Measurements from ENCODE around the gene PNMA8A. TPM values are rescaled to one million over a fixed set of nuclear protein-coding genes. Genes with fewer than 3 reads are reported as not detected.

Gene PNMA8A
- total and polyA plus RNA-seq, 2 donors (not counting 1 experiment from before 2014, with no cell fraction given), result not detected

GRCh38 chr19:46478356-46478986, 7.1 kb upstream of the PNMA8A start:
- 35% methylated on average over 3 of the region's 4 CpGs for WGBS (ENCODE audit: insufficient coverage)
- Histone ChIP-seq H3K27ac (ENCODE audit: low read length in 2 of 2) (no peak overlapping the region), H3K36me3 (replicated peaks in 1 of 2; ENCODE audit: control extremely low read depth in 1 of 2, control insufficient read depth in 1 of 2, extremely low read depth in 1 of 2, insufficient read depth in 2 of 2, low read length in 1 of 2) (no peaks in the 10 kb centered on the region), H3K9me3 (ENCODE audit: control extremely low read depth in 1 of 3, control insufficient read depth in 2 of 3, insufficient read depth in 1 of 3, low read length in 2 of 3) (no peaks in the 10 kb centered on the region), H3K9ac (ENCODE audit: low read length) (no peak overlapping the region), H3K27me3 (replicated peaks in 1 of 4; ENCODE audit: control extremely low read depth in 1 of 4, control insufficient read depth in 3 of 4, insufficient read depth in 4 of 4, low read length in 3 of 4) (peaks cover 0 to 16% (median 4%) of the 10 kb centered on the region in 4 experiments), H2AFZ (ENCODE audit: insufficient read depth, low read depth, low read length, poor library complexity, severe bottlenecking) (no peak overlapping the region), H3K4me3 (ENCODE audit: control extremely low read depth in 1 of 5, extremely low read depth in 1 of 5, insufficient read depth in 1 of 5, low read depth in 2 of 5, low read length in 4 of 5) (no peak overlapping the region), H3K4me2 (replicated peaks; ENCODE audit: low read depth, low read length, poor library complexity, severe bottlenecking) (no peak overlapping the region), H4K20me1 (ENCODE audit: control insufficient read depth, insufficient read depth, low read length, poor library complexity, severe bottlenecking) (no peaks in the 10 kb centered on the region), H3K79me2 (ENCODE audit: control insufficient read depth, insufficient read depth, low read length) (no peaks in the 10 kb centered on the region), H3K4me1 (ENCODE audit: control insufficient read depth in 2 of 2, insufficient read depth in 2 of 2, low read length in 2 of 2) (no peaks in the 10 kb centered on the region)
- intact Hi-C loops (cut with micrococcal nuclease), result no loop called here
- ChIA-PET POLR2A (no interaction called here), CTCF (no interaction called here)
- DNase-seq (no peak), ATAC-seq (ENCODE audit: low read depth) (no peak)
- Mint-ChIP-seq H3K27me3 (peaks cover 36% of the 10 kb centered on the region), H3K4me1 (no peaks in the 10 kb centered on the region), H3K4me3 (no peak overlapping the region), H3K27ac (no peak overlapping the region), H3K9me3 (ENCODE audit: insufficient read depth) (no peaks in the 10 kb centered on the region)
- TF ChIP-seq EZH2 (IDR thresholded peaks at IDR 0.05; ENCODE audit: borderline replicate concordance, insufficient read depth, low read depth, low read length, poor library complexity, severe bottlenecking) (no peak), CTCF (IDR thresholded peaks at IDR 0.05) (no peak)

GRCh38 chr19:46475986-46476385, 4.6 kb upstream of the PNMA8A start:
- Mint-ChIP-seq H3K27ac (no peak overlapping the region), H3K4me3 (no peak overlapping the region), H3K27me3 (peaks cover 35% of the 10 kb centered on the region), H3K9me3 (ENCODE audit: insufficient read depth) (no peaks in the 10 kb centered on the region), H3K4me1 (no peaks in the 10 kb centered on the region)
- Histone ChIP-seq H3K9me3 (ENCODE audit: control extremely low read depth in 1 of 3, control insufficient read depth in 2 of 3, insufficient read depth in 1 of 3, low read length in 2 of 3) (no peaks in the 10 kb centered on the region), H3K27ac (ENCODE audit: low read length in 2 of 2) (no peak overlapping the region), H3K4me3 (ENCODE audit: control extremely low read depth in 1 of 5, extremely low read depth in 1 of 5, insufficient read depth in 1 of 5, low read depth in 2 of 5, low read length in 4 of 5) (no peak overlapping the region), H3K36me3 (replicated peaks in 1 of 2; ENCODE audit: control extremely low read depth in 1 of 2, control insufficient read depth in 1 of 2, extremely low read depth in 1 of 2, insufficient read depth in 2 of 2, low read length in 1 of 2) (no peaks in the 10 kb centered on the region), H3K4me2 (replicated peaks; ENCODE audit: low read depth, low read length, poor library complexity, severe bottlenecking) (no peak overlapping the region), H3K4me1 (ENCODE audit: control insufficient read depth in 2 of 2, insufficient read depth in 2 of 2, low read length in 2 of 2) (peaks cover 3 to 7% of the 10 kb centered on the region in 2 donors), H4K20me1 (ENCODE audit: control insufficient read depth, insufficient read depth, low read length, poor library complexity, severe bottlenecking) (no peaks in the 10 kb centered on the region), H3K9ac (ENCODE audit: low read length) (no peak overlapping the region), H2AFZ (ENCODE audit: insufficient read depth, low read depth, low read length, poor library complexity, severe bottlenecking) (no peak overlapping the region), H3K79me2 (ENCODE audit: control insufficient read depth, insufficient read depth, low read length) (no peaks in the 10 kb centered on the region), H3K27me3 (replicated peaks in 1 of 4; ENCODE audit: control extremely low read depth in 1 of 4, control insufficient read depth in 3 of 4, insufficient read depth in 4 of 4, low read length in 3 of 4) (peaks cover 0 to 21% (median 10%) of the 10 kb centered on the region in 4 experiments)
- ChIA-PET CTCF (interaction anchor here (1.7 kb wide), 1 partner anchor 11 kb away, joined by 5 read pairs; no protein-coding TSS in a partner anchor), POLR2A (no interaction called here)
- intact Hi-C loops (cut with micrococcal nuclease), result no loop called here
- DNase-seq (no peak), ATAC-seq (ENCODE audit: low read depth) (no peak)
- whole genome bisulfite sequencing (ENCODE audit: insufficient coverage), result 100% methylated on average over 1 of the region's 2 CpGs
- no peak for TF ChIP-seq EZH2 (IDR thresholded peaks at IDR 0.05; ENCODE audit: borderline replicate concordance, insufficient read depth, low read depth, low read length, poor library complexity, severe bottlenecking)
- no peak for TF ChIP-seq CTCF (IDR thresholded peaks at IDR 0.05)

Measured in B cell (primary cell).